Right lobe of liver (tissue), 4 donors: ENCODE results near the gene FAM110A.

Experiments used
- POLR2A ChIP-seq: fragments of 450-650 bp; IDR thresholded peaks from one replicate; pipeline ENCODE4 v1.6.1; 2017; ENCODE audit warnings: antibody characterized with exemption, mild to moderate bottlenecking
- TF ChIP-seq, protein P1 (sequence below), 4 donors: fragments of 200-600 bp in 3 of 4; fragments of 450-650 bp in 1 of 4; IDR thresholded peaks; one replicate each; pipeline versions ENCODE4 v1.5.1 to v1.8.0; 2016 to 2022; ENCODE audit warnings: antibody characterized with exemption in 4 of 4, mild to moderate bottlenecking in 2 of 4
- donor health status: DM: no; HTN: no; CAD: no.
- donor health status: DM: no; HTN: no; CAD: no.
- donor health status: DM: no; HTN: yes; CAD: no.

DNA sequence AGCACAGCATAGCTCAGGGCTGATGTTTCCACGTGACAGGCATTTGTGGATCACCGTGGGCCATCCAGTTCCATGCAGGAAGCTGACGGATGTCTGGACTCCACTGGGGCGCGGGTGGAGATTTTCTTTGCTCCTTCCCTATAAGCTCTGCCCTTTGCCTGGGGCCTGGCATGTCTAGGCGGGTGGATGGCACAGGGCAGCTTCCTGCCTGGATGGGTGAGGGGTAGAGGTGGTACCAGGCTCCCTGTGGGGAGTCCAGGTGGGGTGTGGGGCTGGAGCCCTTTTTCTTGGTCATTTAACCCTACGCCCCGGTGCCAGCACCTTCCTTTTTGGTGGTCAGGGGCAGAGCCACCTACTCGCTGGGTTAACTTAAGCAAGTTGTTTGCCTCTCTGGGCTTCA is 10.4 kb downstream of the FAM110A start:
- TF ChIP-seq, protein P1, sequence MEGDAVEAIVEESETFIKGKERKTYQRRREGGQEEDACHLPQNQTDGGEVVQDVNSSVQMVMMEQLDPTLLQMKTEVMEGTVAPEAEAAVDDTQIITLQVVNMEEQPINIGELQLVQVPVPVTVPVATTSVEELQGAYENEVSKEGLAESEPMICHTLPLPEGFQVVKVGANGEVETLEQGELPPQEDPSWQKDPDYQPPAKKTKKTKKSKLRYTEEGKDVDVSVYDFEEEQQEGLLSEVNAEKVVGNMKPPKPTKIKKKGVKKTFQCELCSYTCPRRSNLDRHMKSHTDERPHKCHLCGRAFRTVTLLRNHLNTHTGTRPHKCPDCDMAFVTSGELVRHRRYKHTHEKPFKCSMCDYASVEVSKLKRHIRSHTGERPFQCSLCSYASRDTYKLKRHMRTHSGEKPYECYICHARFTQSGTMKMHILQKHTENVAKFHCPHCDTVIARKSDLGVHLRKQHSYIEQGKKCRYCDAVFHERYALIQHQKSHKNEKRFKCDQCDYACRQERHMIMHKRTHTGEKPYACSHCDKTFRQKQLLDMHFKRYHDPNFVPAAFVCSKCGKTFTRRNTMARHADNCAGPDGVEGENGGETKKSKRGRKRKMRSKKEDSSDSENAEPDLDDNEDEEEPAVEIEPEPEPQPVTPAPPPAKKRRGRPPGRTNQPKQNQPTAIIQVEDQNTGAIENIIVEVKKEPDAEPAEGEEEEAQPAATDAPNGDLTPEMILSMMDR (IDR thresholded peaks at IDR 0.05) = no peak
- TF ChIP-seq POLR2A = no peak
